ENCODE results near the gene CDA.
"Not testable (repeated sequence)": the region's sequence is repeated elsewhere in the genome, so short reads cannot be mapped to it uniquely, and the experiment has no call there.

The CDA gene

DNA sequence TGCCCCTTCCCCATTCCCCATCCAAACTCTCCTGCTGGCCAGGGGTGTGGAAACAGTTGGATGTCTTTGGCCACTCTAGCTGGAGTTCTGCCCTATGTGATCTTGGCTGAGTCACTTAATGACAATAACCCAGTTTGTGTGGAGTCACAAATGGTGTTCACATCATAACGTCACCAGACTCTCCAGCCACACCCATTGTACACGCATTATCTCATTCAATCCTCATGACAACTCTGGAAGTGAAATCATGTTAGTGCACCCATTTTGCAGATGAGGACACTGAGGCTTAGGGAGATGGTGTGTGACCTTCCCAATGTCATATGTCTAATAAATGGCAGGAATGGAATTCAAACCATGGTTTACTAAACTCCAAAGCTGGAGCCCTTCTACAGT lies 1.2 kb upstream of the CDA start:
- DNase-seq = no peak

- DNase-seq = no peak
These were observed 708 bp downstream of the CDA start for GRCh38 chr1:20589331-20590278.

GRCh38 chr1:20590306-20590777 lies 1.4 kb downstream of the CDA start:
- no peak for DNase-seq

GRCh38 chr1:20593756-20594155 lies 4.9 kb downstream of the CDA start:
- no peak for DNase-seq

DNA sequence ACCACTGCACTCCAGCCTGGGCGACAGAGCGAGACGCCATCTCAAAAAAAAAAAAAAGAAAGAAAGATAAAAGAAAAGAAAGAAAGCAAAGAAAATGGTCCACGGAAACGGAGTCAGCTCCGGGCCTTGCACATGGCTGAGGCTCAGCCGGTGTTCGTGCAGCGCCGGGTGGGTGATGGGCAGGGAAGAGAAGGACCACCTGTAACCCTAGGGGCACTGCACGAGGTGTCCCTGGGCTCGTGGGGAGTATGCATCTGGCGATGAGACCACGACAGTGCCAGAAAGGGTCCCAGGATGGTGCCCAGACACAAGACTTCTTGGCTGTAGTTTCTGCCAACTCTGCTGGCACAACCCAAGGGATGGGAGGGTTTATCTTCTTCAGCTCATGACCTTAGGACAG lies 5.8 kb downstream of the CDA start:
- DNase-seq = no peak

DNA sequence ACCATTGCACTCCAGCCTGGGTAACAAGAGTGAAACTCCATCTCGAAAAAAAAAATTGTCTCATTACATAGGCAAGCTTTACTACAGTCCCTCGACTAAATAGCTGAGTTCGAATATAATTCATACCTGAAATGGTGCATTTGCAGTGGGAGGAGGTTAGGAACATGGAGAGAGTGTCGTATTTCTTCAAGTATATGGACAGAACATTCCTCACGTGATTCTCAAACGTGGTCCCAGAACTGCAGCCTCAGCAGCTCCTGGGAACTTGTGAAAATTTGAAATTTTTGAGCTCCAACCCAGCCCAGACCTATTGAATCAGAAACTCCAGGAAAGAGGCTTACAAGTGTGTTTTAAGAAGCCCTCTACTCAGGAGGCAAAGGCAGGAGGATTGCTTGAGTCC lies 7.2 kb downstream of the CDA start:
- no peak for DNase-seq

- DNase-seq = no peak
These were observed 8.8 kb downstream of the CDA start for GRCh38 chr1:20597650-20598049.

- DNase-seq = no peak
These were observed 11.3 kb downstream of the CDA start for GRCh38 chr1:20600156-20600555.

GRCh38 chr1:20601129-20601825 lies 12.4 kb downstream of the CDA start:
- DNase-seq = no peak

DNA sequence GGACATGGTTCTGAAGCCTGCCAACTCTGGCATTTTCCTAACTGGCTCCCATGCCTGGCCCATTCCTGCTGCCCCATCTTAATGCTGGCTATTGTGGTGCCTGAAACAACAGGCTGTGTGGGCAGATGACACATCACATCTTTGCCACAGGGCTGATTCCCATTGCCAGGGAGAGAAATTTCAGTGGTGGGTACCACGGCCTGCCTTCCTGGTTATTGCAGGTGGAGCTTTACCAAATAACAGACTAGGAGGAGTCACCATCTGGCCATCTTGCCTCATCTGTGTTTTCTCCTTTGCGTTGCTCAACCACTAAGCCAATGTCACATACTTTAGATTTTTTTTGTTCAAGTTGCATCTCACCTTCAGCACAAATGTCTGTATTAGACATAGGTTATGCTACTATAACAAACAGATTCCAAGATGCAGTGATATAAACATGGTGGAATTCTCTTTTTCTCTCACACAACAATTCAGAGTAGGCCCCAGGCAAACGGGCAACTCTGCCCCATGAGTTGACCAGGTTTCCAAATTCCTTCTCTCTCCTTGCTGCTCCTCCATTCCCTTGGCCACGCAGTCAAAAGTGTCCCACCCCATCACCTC lies 14.1 kb downstream of the CDA start:
- DNase-seq = no peak

DNA sequence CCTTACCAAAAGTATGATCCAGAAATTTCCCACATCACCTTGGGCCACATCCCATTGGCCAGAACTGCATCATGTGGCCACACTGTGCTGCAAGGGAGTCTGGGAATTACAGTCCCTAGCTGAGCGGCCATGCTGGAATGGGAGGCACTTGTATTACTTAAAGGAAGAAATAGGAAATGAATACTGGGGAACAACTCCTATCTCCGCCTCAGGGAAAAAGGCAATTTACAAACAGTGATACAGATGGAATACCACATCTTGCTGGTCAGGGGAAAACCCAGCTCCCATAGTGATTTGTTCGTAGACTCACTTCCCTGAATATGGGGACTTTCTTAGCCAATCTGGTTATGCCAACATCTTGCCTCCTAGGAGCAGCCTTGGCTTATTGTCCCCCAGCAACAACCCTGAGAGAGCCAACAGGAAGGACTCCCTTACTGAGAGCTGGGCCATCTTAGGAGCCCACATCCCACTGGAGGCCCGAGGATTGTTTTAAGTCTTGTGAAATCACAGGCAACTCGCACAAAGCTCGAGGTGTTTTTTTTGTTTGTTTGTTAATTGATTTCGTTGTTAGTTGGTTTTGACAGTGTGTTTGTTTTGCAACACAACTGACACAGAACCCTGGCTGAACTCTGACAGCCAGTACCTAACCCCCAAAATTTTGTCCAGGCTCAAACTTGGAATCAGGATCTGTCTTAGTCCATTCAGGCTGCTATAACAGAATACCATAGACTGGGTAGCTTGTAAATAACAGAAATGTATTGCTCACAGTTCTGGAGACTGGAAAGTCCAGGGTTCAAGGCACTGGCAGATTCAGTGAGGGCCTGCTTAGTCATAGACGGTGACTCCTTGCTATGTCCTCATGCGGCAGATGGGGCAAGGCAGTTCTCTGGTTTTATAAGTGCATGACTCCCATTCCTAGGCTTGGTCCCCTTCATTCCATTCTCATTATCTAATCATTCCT lies 14.9 kb downstream of the CDA start:
- DNase-seq = no peak

GRCh38 chr1:20604678-20605077 lies 15.8 kb downstream of the CDA start:
- DNase-seq = no peak

DNA sequence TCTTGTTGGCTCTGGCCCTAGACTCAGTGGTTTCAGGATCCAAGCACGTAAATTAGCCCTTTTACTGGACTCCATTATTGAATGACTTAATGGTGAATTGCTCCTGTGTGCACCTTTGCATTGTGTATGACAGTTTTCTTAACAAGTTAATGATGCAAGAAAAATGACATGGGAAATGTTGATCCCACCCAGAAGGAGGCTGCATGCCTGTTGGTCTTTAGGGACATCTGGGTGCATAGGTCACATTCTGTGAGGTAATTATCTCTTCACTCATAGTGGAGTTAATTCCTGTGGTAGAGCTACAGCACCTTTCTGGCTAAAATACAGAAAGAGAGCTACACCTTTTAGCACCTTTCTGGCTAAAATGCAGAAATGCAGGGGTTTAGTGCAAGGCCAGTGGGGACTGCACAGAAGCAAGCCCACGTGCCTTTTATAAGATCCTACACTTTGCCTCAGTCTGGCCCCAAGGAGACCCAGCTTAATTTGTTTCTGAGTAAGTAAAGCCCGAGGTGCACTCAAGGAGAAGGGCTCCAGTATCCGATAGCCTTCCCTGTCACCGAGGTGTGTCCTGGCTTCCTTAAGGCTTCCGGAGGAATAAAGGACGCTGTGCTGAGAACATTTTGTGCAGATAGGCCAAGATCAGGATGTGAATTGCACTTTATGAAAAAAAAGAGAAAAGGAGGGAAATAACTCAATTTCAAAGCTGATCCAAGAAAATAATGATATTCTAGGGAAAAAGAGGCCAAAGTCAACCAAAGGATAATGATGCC lies 18.1 kb downstream of the CDA start:
- not testable (repeated sequence) for DNase-seq

GRCh38 chr1:20609541-20609940 lies 20.6 kb downstream of the CDA start:
- DNase-seq = no peak

- DNase-seq = no peak
These were observed 22.1 kb downstream of the CDA start for GRCh38 chr1:20610970-20611369.

- DNase-seq = no peak
These were observed 22.8 kb downstream of the CDA start for GRCh38 chr1:20611652-20612051.

- DNase-seq = no peak
These were observed 23.4 kb downstream of the CDA start for GRCh38 chr1:20612221-20612746.

- DNase-seq = no peak
These were observed 25.3 kb downstream of the CDA start for GRCh38 chr1:20614131-20614579.

DNA sequence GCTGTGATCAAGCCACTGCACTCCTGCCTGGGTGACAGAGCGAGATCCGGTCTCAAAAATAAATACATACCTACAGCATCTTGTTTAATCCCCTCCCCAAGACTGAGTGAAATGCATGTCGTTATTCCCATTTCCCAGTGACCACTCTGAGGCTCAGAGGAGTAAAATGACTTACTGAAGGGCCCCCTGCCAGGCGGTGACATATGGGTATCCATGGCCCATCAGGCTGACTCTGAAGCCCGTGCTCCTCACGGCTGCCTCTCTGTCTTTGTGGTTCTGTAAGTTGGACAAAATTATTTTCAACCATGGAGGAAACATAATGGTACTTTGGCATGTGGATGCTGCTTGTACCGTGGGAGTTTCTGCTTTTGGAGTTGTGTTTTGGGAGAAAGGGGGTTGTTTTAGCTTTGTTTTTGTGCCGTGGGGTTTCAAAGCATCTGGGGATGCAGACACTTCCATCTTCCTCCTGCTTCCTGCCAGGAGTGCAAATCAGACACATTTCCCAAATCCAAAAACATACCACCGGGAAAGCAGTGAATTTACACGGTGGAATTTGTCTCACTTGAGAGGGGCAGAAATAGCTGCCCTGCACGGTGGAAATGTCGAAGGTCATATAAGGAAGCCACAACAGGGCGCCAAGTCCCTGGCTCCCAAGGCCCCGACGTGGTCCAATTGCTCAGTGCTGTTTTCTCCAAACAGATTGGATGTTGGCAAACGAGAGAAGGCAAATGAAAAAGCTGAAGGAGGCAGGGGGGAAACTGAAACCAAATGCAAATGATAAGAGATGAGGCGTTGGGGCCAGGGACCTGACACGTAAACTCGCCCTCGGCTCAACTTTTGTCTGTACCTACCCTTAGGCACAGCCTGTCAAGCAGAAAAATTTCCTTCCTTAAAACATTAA lies 27.3 kb downstream of the CDA start:
- DNase-seq = no peak

DNA sequence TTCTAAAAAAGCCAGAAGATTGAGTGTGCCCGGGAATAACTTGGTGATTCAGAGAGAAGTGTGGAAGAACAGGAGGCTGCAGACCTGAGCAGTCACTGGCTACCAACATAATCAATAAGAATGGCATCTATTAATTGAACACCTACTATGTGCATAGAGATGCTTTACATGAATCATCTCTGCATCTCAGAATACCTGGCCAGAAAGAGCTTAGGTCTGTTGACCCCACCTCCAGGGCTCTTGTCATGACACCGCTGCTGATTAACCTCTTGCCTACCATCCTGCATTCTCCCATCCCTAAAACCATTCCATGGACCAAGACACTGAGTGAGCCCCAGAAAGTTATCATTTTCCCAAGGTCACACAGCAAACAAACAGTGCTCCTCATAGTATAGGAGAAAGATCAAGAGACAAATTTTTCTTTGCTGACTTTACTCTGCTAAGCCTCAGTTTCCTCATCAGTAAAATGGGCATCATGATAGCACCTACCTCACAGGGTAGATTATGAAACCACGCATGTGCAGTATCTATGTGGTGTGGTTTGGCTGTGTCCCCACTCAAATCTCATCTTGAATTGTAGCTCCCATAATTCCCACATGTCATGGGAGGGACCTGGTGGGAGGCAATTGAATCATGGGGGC lies 28.1 kb downstream of the CDA start:
- no peak for DNase-seq

Measured in SHP77 treated with DMSO at 0.1 percent for 48 hours (cell line).